Measurements from ENCODE around the gene HSBP1L1. TPM values are rescaled to one million over a fixed set of nuclear protein-coding genes. Genes with fewer than 3 reads are reported as not detected.
A peak's percentile ranks its signal among the peaks of the same experiment; 100 is the strongest.

HSBP1L1 gene
- total RNA-seq, 4 donors from 2014 or later = 34.7 to 77.3 (median 62.2) TPM

GRCh38 chr18:79965119-79965902, 868 bp downstream of the HSBP1L1 start:
- peak overlapping the region; percentile 77 for H3K4me3 ChIP-seq (ENCODE audit: low read depth, poor library complexity, severe bottlenecking)
- no peak for DNase-seq (ENCODE audit: low spot score in 2 of 2)
- intact Hi-C loops (cut with DNase I; ENCODE audit: low total_unique reads) = no loop called here
- TF ChIP-seq POLR2A (IDR thresholded peaks at IDR 0.05) = no peak
- TF ChIP-seq, protein P1, sequence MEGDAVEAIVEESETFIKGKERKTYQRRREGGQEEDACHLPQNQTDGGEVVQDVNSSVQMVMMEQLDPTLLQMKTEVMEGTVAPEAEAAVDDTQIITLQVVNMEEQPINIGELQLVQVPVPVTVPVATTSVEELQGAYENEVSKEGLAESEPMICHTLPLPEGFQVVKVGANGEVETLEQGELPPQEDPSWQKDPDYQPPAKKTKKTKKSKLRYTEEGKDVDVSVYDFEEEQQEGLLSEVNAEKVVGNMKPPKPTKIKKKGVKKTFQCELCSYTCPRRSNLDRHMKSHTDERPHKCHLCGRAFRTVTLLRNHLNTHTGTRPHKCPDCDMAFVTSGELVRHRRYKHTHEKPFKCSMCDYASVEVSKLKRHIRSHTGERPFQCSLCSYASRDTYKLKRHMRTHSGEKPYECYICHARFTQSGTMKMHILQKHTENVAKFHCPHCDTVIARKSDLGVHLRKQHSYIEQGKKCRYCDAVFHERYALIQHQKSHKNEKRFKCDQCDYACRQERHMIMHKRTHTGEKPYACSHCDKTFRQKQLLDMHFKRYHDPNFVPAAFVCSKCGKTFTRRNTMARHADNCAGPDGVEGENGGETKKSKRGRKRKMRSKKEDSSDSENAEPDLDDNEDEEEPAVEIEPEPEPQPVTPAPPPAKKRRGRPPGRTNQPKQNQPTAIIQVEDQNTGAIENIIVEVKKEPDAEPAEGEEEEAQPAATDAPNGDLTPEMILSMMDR (IDR thresholded peaks at IDR 0.05) = no peak
- 5 to 7% methylated on average over 22 to 24 of the region's 24 CpGs for WGBS, 2 donors

GRCh38 chr18:79970419-79971133, 6.1 kb downstream of the HSBP1L1 start:
- no peak for DNase-seq (ENCODE audit: low spot score in 2 of 2)
- intact Hi-C loops (cut with DNase I; ENCODE audit: low total_unique reads) = no loop called here

GRCh38 chr18:79971211-79971952, 6.9 kb downstream of the HSBP1L1 start:
- no peak for TF ChIP-seq POLR2A (IDR thresholded peaks at IDR 0.05)
- TF ChIP-seq, protein P1 (IDR thresholded peaks at IDR 0.05) = no peak
- DNase-seq (ENCODE audit: low spot score in 2 of 2) = no peak
- intact Hi-C loops (cut with DNase I; ENCODE audit: low total_unique reads) = no loop called here
- H3K4me3 ChIP-seq (ENCODE audit: low read depth, poor library complexity, severe bottlenecking) = no peak overlapping the region
- 92% methylated on average over 17 of the region's 17 CpGs for WGBS, 2 donors

More at GRCh38 chr18:79970419-79971133, 6.1 kb downstream of the HSBP1L1 start:
- WGBS, 2 donors = 90 to 93% methylated on average over 12 of the region's 12 CpGs
- H3K4me3 ChIP-seq (ENCODE audit: low read depth, poor library complexity, severe bottlenecking) = no peak overlapping the region
- no peak for TF ChIP-seq POLR2A (IDR thresholded peaks at IDR 0.05)
- TF ChIP-seq, protein P1 (IDR thresholded peaks at IDR 0.05) = no peak

DNA sequence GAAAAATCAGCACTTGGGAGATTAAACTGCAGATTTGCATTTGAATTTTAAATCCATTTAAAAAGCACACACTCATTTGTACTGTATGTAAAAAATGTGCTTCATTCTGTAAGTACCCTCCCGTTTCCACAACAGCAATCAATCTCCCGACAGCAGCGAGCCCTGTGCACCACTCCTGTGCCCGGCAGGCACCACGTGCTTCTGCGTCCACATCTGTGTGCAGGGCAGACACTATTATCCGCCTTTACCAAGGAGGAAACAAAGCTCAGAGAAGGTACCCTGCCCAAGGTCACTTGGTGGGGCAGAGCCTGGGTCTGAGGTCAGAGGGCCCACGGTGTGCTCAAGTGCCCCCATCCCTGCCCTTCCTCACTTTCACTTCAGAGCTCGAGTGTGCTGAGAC, 7.5 kb downstream of the HSBP1L1 start:
- no peak for TF ChIP-seq POLR2A (IDR thresholded peaks at IDR 0.05)
- TF ChIP-seq, protein P1 (IDR thresholded peaks at IDR 0.05) = no peak
- no peak overlapping the region for H3K4me3 ChIP-seq (ENCODE audit: low read depth, poor library complexity, severe bottlenecking)
- WGBS, 2 donors = 91 to 94% methylated on average over 9 of the region's 9 CpGs
- intact Hi-C loops (cut with DNase I; ENCODE audit: low total_unique reads) = no loop called here
- DNase-seq (ENCODE audit: low spot score in 2 of 2) = no peak

- intact Hi-C loops (cut with DNase I; ENCODE audit: low total_unique reads) = no loop called here
- TF ChIP-seq POLR2A (IDR thresholded peaks at IDR 0.05) = no peak
- TF ChIP-seq, protein P1 (IDR thresholded peaks at IDR 0.05) = no peak
- no peak overlapping the region for H3K4me3 ChIP-seq (ENCODE audit: low read depth, poor library complexity, severe bottlenecking)
- WGBS, 2 donors = 89 to 90% methylated on average over 3 of the region's 3 CpGs
- DNase-seq (ENCODE audit: low spot score in 2 of 2) = no peak
These were observed 8.3 kb downstream of the HSBP1L1 start for GRCh38 chr18:79972720-79973119.
